NCI-H187 treated with DMSO at 0.1 percent for 48 hours (cell line): ENCODE measurements around the gene CFHR3.
A peak's percentile ranks its signal among the peaks of the same experiment; 100 is the strongest.
"Not testable (repeated sequence)": the region's sequence is repeated elsewhere in the genome, so short reads cannot be mapped to it uniquely, and the experiment has no call there.

Source experiments
- DNase-seq: peaks from one replicate; lab custom pipeline; 2025; lab: John Stamatoyannopoulos, UW

Gene CFHR3

GRCh38 chr1:196774603-196775002, at the start of gene CFHR3:
CFHR3 (plus strand) TSS chr1:196774840; CDS start chr1:196774887, 47 bp downstream.
- DNase-seq, result no peak

GRCh38 chr1:196732526-196732925, 42.1 kb upstream of the CFHR3 start:
- no peak for DNase-seq

- DNase-seq, result no peak
Measured at GRCh38 chr1:196733091-196733970, 41.3 kb upstream of the CFHR3 start.

GRCh38 chr1:196734006-196734405, 40.6 kb upstream of the CFHR3 start:
- no peak for DNase-seq

- no peak for DNase-seq
Measured at GRCh38 chr1:196734460-196734859, 40.2 kb upstream of the CFHR3 start.

GRCh38 chr1:196738730-196739129, 35.9 kb upstream of the CFHR3 start:
- no peak for DNase-seq

- DNase-seq, result peak; percentile 69
Measured at GRCh38 chr1:196743244-196743643, 31.4 kb upstream of the CFHR3 start.

- not testable (repeated sequence) for DNase-seq
Measured at GRCh38 chr1:196765019-196765740, 9.5 kb upstream of the CFHR3 start.

- not testable (repeated sequence) for DNase-seq
Measured at GRCh38 chr1:196769823-196770222, 4.8 kb upstream of the CFHR3 start.

GRCh38 chr1:196773713-196774112, 927 bp upstream of the CFHR3 start:
- DNase-seq, result no peak

- DNase-seq, result no peak
Measured at GRCh38 chr1:196774175-196774574, 465 bp upstream of the CFHR3 start.

GRCh38 chr1:196777603-196778002, 3.0 kb downstream of the CFHR3 start:
- no peak for DNase-seq

- DNase-seq, result no peak
Measured at GRCh38 chr1:196779093-196779492, 4.5 kb downstream of the CFHR3 start.

- DNase-seq, result not testable (repeated sequence)
Measured at GRCh38 chr1:196791252-196791651, 16.6 kb downstream of the CFHR3 start.

GRCh38 chr1:196794103-196794502, 19.5 kb downstream of the CFHR3 start:
- peak; percentile 54 for DNase-seq

- no peak for DNase-seq
Measured at GRCh38 chr1:196797891-196798290, 23.3 kb downstream of the CFHR3 start.

GRCh38 chr1:196801920-196802319, 27.3 kb downstream of the CFHR3 start:
- DNase-seq, result not testable (repeated sequence)

GRCh38 chr1:196808529-196809235, 34.0 kb downstream of the CFHR3 start:
- DNase-seq, result no peak

- DNase-seq, result not testable (repeated sequence)
Measured at GRCh38 chr1:196817442-196817841, 42.8 kb downstream of the CFHR3 start.

- DNase-seq, result not testable (repeated sequence)
Measured at GRCh38 chr1:196819531-196819930, 44.9 kb downstream of the CFHR3 start, which contains the start of gene CFHR1. CFHR1 (plus strand) TSS chr1:196819731; CDS start chr1:196819845, 114 bp downstream.

GRCh38 chr1:196827860-196828259, 53.2 kb downstream of the CFHR3 start:
- DNase-seq, result not testable (repeated sequence)
